MM.1S (cell line): ENCODE data around the gene CCDC102A.
"Not testable (repeated sequence)": the region's sequence is repeated elsewhere in the genome, so short reads cannot be mapped to it uniquely, and the experiment has no call there.

ENCODE experiments used
- DNase-seq: peaks from one replicate; pipeline ENCODE4 v3.0.0-alpha.2; 2015
- H2AFZ ChIP-seq: fragments of 300-600 bp; sonication (generic); 2 replicates; pipeline ENCODE4 v1.6.0; 2016; ENCODE audit warnings: antibody characterized with exemption, low read length
- H3F3A ChIP-seq: fragments of 300-600 bp; sonication (generic); 2 replicates; pipeline ENCODE4 v1.6.1; 2016; ENCODE audit warnings: mild to moderate bottlenecking, antibody characterized with exemption, low read length, moderate library complexity, mixed read lengths; ENCODE audit not compliant: insufficient read depth
- H3K27ac ChIP-seq: fragments of 300-600 bp; sonication (generic); 2 replicates; pipeline ENCODE4 v1.5.1; 2016; ENCODE audit warnings: mild to moderate bottlenecking, low read length
- H3K27me3 ChIP-seq: fragments of 300-600 bp; sonication (generic); replicated peaks from 2 replicates; pipeline ENCODE4 v1.6.0; 2016; ENCODE audit warnings: low read length; ENCODE audit not compliant: insufficient read depth
- H3K36me3 ChIP-seq: fragments of 300-600 bp; sonication (generic); replicated peaks from 2 replicates; pipeline ENCODE4 v1.6.1; 2016; ENCODE audit warnings: mild to moderate bottlenecking, low read length, mixed read lengths; ENCODE audit not compliant: insufficient read depth
- H3K4me1 ChIP-seq: fragments of 300-600 bp; sonication (generic); 2 replicates; pipeline ENCODE4 v1.6.1; 2016; ENCODE audit warnings: low read length, mixed read lengths
- H3K4me2 ChIP-seq: fragments of 300-600 bp; sonication (generic); 2 replicates; pipeline ENCODE4 v1.6.0; 2016; ENCODE audit warnings: low read depth, low read length
- H3K4me3 ChIP-seq: fragments of 300-600 bp; sonication (generic); 2 replicates; pipeline ENCODE4 v1.5.1; 2016; ENCODE audit warnings: low read length, mixed read lengths
- H3K79me2 ChIP-seq: fragments of 300-600 bp; sonication (generic); 2 replicates; pipeline ENCODE4 v1.6.1; 2016; ENCODE audit warnings: mixed run types, low read length, mixed read lengths
- H3K9ac ChIP-seq: fragments of 300-600 bp; sonication (generic); 2 replicates; pipeline ENCODE4 v1.6.1; 2016; ENCODE audit warnings: low read length, mixed read lengths
- H3K9me2 ChIP-seq: fragments of 300-600 bp; sonication (generic); replicated peaks from 2 replicates; pipeline ENCODE4 v1.6.1; 2016; ENCODE audit warnings: mild to moderate bottlenecking, low read length, mixed read lengths; ENCODE audit not compliant: insufficient read depth
- H3K9me3 ChIP-seq: fragments of 300-600 bp; sonication (generic); replicated peaks from 2 replicates; pipeline ENCODE4 v1.6.1; 2016; ENCODE audit warnings: mild to moderate bottlenecking, low read length, mixed read lengths; ENCODE audit not compliant: insufficient read depth
- H4K20me1 ChIP-seq: fragments of 300-600 bp; sonication (generic); 2 replicates; pipeline ENCODE4 v1.6.1; 2016; ENCODE audit warnings: mild to moderate bottlenecking, low read length, moderate library complexity, mixed read lengths; ENCODE audit not compliant: insufficient read depth
- CTCF ChIP-seq: fragments of 300-600 bp; sonication (generic); IDR thresholded peaks from 2 replicates; pipeline ENCODE4 v1.5.1; 2016; ENCODE audit warnings: antibody characterized with exemption, low read length, mixed read lengths
- EZH2 ChIP-seq: fragments of 300-600 bp; sonication (generic); optimal IDR thresholded peaks from 2 replicates; pipeline ENCODE3; 2017; ENCODE audit warnings: low read depth, mild to moderate bottlenecking, antibody characterized with exemption, low read length, mixed read lengths
- EZH2phosphoT487 ChIP-seq: fragments of 300-600 bp; sonication (generic); IDR thresholded peaks from 2 replicates; pipeline ENCODE4 v1.6.1; 2018; ENCODE audit warnings: antibody characterized with exemption, low read length

Gene CCDC102A

GRCh38 chr16:57501492-57501891, 34.9 kb downstream of the CCDC102A start:
- H3K27me3 ChIP-seq: 0 out of 2 replicates have a peak, but pooled peaks cover 2% of the 10 kb centered on the region
- H3K9me3 ChIP-seq: no peaks in the 10 kb centered on the region
- H3K9ac ChIP-seq: no peak overlapping the region
- H3K36me3 ChIP-seq: no peaks in the 10 kb centered on the region
- H3K4me1 ChIP-seq: no peaks in the 10 kb centered on the region
- no peaks in the 10 kb centered on the region for H4K20me1 ChIP-seq
- DNase-seq: no peak
- no peaks in the 10 kb centered on the region for H3K9me2 ChIP-seq
- no peaks in the 10 kb centered on the region for H3K79me2 ChIP-seq
- H3K4me3 ChIP-seq: no peak overlapping the region
- TF ChIP-seq CTCF: no peak
- no peak for TF ChIP-seq EZH2
- no peak for TF ChIP-seq EZH2phosphoT487
- no peak overlapping the region for H3K4me2 ChIP-seq
- H3K27ac ChIP-seq: no peak overlapping the region
- H3F3A ChIP-seq: no peaks in the 10 kb centered on the region
- H2AFZ ChIP-seq: no peak overlapping the region

- Histone ChIP-seq H3K27me3 (no peaks in the 10 kb centered on the region), H3K4me2 (no peak overlapping the region), H3K9me3 (no peaks in the 10 kb centered on the region), H3K4me1 (no peaks in the 10 kb centered on the region), H3K79me2 (no peaks in the 10 kb centered on the region), H4K20me1 (no peaks in the 10 kb centered on the region), H3K9me2 (no peaks in the 10 kb centered on the region), H2AFZ (no peak overlapping the region), H3K27ac (no peak overlapping the region), H3K4me3 (no peak overlapping the region), H3K9ac (no peak overlapping the region), H3F3A (no peaks in the 10 kb centered on the region), H3K36me3 (no peaks in the 10 kb centered on the region)
- DNase-seq: no peak
- TF ChIP-seq EZH2phosphoT487 (no peak), EZH2 (no peak), CTCF (no peak)
These were observed 35.7 kb downstream of the CCDC102A start for GRCh38 chr16:57500578-57501111.

- not testable (repeated sequence) for H4K20me1 ChIP-seq, H3K9me3 ChIP-seq, H3K9me2 ChIP-seq, H3K27ac ChIP-seq, H3K79me2 ChIP-seq, H2AFZ ChIP-seq, H3K4me1 ChIP-seq, DNase-seq, H3K36me3 ChIP-seq, H3K27me3 ChIP-seq, H3K9ac ChIP-seq, H3K4me3 ChIP-seq, H3F3A ChIP-seq, H3K4me2 ChIP-seq
These were observed 36.4 kb downstream of the CCDC102A start for GRCh38 chr16:57499941-57500340.

GRCh38 chr16:57498031-57498430, 38.3 kb downstream of the CCDC102A start:
- no peak overlapping the region for H3K9ac ChIP-seq
- no peaks in the 10 kb centered on the region for H3K27me3 ChIP-seq
- no peaks in the 10 kb centered on the region for H3K36me3 ChIP-seq
- no peaks in the 10 kb centered on the region for H3F3A ChIP-seq
- no peak overlapping the region for H2AFZ ChIP-seq
- H3K9me3 ChIP-seq: no peaks in the 10 kb centered on the region
- H4K20me1 ChIP-seq: no peaks in the 10 kb centered on the region
- no peaks in the 10 kb centered on the region for H3K79me2 ChIP-seq
- no peak overlapping the region for H3K4me3 ChIP-seq
- no peak for TF ChIP-seq EZH2phosphoT487
- H3K9me2 ChIP-seq: no peaks in the 10 kb centered on the region
- no peak overlapping the region for H3K4me2 ChIP-seq
- DNase-seq: no peak
- H3K27ac ChIP-seq: no peak overlapping the region
- no peaks in the 10 kb centered on the region for H3K4me1 ChIP-seq
